Measurements from ENCODE around the gene PEX14.

PEX14 gene

DNA sequence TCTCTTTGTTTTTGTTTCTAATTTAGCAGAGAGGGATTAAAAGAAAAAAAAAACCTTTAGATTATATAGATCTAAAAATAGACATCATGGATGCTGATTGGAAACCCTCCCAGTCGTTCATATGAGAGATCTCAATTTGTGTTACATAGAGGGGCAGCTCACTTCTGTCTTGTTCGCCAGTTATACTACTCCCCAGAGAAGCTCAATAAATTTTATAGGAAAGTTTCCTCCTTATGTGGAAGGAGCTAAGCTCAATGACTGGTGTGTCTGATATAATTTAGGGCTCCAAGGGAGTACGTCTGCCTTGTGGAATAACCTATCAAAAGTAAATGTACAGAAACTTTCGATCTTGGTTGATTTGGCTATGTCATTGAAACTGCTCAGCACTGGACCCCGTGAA, 117.6 kb downstream of the PEX14 start:
- no peak for DNase-seq (ENCODE audit: low read depth, low spot score)

DNA sequence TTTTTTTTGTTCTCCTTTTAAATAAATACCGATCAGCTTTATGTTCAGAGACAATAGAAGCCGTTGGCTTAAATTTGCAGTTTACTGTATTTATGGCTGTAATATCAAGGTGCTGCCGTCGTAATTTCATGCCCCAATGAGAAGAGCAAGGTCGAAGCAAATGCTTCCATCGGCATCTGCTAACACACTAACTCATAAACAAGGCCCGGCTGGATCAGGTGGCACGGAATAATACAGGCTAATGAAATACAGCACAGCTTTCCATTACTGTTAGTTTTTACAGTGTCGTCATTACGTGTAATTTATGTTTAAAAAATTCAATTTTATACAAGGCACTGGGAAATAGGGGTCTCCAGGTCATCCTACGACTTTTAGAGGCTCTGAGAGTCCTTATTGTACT, 119.0 kb downstream of the PEX14 start:
- no peak for DNase-seq (ENCODE audit: low read depth, low spot score)

DNA sequence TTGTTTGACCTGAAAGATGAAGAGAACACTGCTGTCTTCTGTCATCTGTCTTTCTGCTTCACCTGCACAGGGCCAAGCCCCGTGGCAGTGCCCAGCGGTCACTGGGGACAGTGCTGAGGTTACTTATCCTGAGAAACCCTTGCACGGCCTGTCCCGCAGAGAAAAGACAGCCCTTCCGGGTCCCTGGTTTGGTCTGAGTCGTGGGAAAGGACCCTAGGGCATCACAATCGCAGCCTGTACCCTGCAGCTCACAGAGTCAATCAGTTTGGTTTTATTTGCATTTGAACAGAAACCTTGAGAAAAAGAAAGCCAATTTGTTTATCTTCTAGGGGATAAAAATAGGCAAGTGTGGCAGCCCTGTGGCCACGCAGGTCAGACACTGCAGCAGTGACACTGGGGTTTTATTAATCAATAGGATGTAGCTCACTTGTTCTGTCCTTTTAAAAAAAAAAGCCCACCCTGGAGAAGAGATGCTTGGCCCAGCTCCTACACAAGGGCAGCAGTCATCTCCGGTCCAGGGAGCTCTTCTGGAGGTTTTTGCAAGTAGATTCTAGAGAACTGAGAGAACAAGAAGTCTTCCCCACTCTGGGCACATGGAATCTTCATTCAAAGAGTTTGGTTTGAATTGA, 120.0 kb downstream of the PEX14 start:
- no peak for DNase-seq (ENCODE audit: low read depth, low spot score)

DNA sequence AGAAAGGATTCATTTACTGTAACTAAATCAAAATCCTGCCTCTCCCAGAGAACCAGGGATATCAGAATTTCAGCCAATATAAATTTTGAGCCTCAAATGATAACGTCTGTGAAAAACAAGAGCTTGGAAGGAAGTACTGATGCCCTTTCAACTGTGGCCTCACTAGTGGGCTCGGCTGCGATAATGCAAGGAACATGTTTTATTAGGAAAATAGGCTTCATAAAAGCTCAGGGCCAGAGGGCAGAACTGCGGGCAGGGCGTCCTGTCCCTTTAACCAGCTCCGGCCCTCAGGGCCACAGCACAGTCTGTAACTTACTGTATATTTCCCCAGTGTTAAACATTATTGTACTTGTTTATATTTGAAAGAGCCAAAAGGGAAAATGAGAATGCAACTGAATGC, 122.0 kb downstream of the PEX14 start:
- no peak for DNase-seq (ENCODE audit: low read depth, low spot score)

DNA sequence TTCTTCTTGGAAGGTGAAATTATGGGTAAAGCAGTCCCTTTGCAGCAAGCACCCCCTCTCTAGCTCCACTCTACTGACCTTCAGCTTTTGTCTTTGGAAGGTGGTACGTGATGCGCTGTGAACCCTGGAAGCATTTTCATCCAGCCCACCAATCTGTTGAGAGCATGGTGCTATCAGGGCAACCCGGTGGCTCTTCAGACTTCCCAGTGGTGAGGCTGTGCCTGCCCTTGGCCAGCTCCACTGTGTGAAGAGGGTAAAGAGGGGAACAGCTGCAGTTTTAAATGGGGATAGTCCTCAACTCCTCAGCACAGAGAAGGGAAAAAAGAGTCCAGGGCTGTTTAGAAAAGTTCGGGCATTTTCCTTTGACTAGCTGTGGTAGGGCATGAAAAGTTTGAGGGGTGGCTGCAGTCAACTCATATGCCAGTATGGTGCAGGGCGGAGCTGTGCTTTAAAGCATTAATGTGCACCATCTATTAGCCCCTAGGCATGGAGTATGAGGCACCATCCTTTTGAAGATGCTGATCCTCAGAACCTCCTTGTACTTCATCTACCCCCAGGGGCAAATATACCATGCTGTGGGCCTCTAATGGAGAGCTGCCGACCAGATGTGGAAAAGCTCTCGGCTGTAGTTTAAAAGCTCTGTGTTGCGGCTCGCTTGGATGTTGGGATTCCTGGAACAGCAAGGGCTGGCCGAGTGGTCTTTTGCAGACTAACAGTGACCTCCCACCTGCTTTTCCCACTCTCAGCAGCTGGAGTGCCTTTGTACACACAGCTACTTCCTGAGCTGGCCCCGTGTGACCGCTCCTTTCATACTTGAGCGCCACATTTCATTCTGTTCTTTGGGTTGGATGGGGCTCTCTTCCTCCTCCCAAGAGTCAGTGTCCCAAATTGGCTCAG, 123.0 kb downstream of the PEX14 start:
- DNase-seq (ENCODE audit: low read depth, low spot score) = no peak

DNA sequence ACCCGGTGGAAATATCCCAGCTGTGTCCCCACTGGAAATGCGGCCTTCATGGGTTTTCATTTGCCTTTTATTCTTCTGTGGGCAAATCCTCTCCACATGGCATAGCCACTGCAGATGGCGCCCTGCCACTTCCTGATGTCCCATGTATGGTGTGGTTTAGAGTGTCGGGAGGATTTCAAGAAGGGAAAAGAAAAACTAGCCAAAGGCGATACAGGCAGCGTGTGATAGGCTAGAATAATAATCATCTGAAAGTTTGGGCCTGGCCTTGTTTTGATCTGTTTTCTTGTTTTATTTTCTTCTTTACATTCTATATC, 123.6 kb downstream of the PEX14 start:
- DNase-seq (ENCODE audit: low read depth, low spot score) = no peak

DNA sequence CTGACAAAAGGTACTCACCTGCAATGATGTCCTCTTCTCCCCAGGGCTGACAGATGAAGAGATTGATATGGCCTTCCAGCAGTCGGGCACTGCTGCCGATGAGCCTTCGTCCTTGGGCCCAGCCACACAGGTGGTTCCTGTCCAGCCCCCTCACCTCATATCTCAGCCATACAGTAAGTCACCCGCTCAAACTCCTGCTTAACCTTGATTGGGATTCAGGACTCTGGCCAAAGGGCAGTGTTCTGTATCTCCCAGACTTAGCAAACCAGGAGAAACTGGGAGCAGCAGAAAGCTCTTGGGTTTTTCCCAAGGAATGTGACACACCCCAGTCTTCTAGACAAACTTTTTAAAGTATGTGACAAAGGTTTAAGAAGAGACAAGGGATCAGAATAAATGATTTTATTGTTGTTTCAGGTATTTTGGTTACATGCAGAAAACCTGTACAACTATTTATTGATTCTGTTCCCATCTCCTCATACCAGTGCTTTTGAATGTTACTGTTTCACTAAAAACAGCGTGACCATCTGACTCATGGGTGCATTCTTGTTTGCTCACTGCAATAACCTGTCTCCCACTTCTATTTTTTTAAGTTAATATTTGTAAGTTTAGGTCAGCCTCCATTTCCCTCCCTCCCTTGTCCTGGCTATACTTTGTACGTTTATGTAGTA, 124.6 kb downstream of the PEX14 start:
- no peak for DNase-seq (ENCODE audit: low read depth, low spot score)

DNA sequence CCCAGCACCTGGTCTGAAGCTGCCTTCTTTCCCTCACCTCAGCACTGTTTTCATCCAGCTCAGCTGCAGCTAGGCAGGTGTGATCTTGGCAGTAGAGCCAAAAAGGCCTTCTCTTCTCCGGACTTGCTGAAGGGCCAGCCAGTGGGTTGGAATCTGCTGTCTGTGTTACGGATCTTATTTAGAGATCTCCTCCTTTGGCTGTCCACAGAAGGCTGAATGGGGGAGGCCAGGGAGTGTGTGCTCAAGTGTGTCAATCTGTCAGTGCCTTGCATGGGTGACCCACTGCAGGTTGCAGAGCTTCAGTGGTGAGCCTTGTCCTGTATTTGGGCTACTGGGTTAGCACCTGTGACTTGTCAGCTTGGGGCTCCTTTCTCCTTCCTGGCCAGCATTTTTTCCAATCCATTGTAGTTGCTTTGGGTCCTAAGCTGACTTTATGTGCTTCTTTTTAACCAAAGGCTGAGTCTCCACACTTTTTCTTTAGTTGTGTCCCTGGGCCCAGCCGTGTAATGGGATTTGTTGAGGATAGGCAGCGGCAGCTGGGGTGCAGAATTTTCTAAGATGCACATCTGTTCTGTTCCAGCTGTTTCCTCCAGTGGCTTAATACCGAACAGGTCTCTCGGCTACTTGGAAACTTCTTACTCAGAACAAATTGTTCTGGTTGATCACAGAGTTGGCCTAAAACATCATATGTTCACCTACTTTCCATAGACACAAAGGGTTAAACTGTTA, 126.8 kb downstream of the PEX14 start:
- no peak for DNase-seq (ENCODE audit: low read depth, low spot score)

DNA sequence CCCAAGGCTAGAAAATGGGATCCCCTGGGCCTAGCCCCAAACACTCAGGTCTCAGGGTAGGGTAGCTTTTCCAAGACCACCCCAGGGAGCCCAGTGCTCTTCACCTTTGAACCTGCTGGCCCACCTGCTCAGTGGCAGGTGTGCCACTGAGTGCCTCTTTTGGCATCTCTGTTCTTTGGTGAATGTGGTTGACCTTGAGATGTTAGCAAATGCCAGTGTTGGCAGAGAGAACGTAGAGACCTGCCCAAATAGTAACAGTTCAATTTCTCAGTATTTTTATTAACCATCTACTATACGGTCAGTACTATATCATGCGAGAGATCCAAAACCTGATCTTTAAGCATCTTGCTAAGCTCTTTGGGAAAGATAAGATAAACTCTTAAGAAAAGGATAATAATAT, 128.2 kb downstream of the PEX14 start:
- DNase-seq (ENCODE audit: low read depth, low spot score) = no peak

DNA sequence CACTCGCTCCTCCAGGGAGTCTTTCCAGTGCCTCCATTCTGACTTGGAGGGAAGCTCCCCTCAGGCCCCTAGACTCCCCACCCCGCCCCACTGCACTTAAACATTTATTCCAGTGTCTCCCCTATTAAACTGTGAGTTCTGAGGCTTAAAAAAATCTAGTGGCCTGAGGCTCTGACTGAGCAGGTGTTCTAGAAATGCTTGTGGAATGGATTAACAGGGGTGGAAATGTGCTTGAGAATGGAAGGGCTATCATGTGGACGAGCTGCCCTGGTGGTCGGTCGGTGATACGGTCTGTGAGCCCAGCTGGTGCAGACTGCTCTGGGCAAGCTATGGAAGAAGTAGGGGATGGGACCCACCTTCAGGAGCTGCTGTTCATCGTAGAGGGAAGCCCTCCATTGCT, 130.2 kb downstream of the PEX14 start:
- DNase-seq (ENCODE audit: low read depth, low spot score) = no peak

DNA sequence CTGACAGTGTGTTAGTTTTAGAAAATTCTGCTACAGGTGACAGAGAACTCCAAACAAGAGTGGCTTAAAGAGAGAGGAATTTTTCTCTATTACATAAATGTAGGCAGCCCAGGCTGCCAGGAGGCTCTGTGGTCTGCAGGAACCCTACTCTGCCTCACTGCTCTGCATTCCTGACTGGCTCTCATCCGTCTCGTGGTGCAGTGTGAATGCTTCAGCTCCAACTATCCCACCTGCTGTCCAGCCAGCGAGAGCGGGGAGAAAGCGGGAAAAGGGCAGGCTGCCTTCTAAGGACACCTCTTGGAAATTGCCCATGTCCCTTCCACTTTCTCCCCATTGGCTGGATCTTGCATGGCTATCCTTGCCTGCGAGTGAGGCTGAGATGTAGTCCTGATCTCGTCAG, 131.3 kb downstream of the PEX14 start:
- no peak for DNase-seq (ENCODE audit: low read depth, low spot score)

DNA sequence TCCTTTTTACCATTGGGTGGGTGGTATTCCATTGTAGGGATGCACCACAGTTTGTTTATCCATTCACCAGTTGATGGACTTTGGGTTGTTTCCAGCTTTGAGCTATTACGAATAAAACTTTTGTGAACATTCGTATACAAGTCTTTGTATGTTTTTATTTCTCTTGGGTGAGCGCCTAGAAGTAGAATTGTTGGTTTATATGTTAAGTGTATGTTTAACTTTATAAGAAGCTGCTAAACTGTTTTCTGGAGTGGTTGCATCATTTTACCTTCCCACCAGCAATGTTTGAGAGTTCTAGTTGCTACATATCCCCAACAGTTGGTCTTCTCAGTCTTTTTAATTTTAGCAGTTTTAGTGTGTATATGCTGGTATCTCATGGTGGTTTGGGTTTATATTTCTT, 132.5 kb downstream of the PEX14 start:
- no peak for DNase-seq (ENCODE audit: low read depth, low spot score)

DNA sequence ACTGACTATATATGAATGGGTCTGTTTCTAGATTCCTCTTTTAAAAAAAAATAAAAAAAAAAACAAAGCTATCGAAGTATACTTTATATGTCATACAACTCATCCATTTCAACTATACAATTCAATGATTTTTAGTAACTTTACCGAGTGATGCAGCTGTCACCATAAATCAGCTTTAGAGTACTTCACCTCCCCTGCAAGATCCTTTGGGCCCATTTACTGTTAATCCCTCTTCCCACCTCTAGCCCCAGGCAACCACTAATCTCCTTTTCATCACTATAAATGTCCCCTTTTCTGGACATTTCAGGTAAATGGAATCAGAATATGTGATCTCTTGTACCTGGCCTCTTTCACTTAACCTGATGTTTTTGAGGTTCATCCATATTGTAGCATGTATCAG, 133.9 kb downstream of the PEX14 start:
- no peak for DNase-seq (ENCODE audit: low read depth, low spot score)

DNA sequence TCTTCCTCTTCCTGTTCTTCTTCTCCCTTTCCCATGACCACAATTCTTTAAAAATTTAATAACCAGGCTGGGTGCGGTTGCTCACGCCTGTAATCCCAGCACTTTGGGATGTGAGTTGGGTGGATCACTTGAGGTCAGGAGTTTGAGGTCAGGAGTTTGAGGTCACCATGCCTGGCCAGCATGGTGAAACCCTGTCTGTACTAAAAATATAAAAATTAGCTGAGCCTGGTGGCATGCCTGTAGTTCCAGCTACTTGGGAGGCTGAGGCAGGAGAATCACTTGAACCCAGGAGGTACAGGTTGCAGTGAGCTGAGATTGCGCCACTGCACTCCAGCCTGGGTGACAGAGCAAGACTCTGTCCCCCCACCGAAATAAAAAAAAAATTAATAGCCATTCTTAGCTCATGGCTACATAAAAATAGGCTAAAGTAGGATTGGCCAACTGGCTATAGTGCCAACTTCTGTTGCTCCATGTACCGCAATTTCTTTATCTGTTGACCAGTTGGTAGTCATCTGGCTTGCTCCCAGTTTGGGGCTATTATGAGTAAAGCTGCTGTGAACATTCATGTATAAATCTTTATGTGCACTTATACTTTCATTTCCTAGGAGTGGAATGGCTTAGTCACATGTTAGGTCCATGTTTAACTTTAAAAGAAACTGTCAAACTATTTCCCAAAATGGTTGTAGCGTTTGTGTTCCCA, 136.3 kb downstream of the PEX14 start:
- DNase-seq (ENCODE audit: low read depth, low spot score) = no peak

DNA sequence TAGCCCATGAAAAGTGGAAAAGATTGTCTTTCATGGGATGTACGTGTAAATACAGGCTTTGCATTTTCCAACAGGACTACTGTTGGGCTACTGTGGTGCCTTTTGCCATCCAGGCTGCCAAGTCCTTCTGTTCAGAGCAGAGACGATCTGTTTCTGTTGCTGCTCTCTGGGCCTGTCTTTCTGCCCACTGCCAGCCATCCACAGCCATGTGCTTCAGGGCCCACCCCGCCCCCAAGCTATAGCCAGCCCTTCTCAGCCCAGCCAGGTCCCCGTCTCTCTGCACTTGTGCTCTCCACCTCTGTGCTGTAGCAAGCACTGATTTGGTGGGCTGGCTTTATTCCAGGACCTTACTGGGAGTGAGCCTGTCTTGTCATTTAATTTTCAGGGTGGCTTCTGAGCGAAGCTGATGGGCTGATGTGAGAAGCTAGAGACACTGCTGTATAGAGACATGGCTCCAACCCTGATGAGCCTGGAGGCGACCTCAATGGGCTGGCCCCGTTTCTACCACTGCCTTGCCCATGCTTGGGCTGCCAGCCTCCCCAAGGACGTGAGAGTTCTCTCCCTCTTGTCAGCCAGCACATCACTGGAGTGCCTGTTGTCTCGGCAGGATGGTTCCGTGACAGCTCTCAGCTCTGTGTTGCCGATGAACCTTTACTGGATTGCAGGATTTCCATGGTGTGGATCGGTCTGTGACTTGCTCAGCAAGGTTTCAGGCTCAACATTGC, 137.8 kb downstream of the PEX14 start:
- no peak for DNase-seq (ENCODE audit: low read depth, low spot score)

DNA sequence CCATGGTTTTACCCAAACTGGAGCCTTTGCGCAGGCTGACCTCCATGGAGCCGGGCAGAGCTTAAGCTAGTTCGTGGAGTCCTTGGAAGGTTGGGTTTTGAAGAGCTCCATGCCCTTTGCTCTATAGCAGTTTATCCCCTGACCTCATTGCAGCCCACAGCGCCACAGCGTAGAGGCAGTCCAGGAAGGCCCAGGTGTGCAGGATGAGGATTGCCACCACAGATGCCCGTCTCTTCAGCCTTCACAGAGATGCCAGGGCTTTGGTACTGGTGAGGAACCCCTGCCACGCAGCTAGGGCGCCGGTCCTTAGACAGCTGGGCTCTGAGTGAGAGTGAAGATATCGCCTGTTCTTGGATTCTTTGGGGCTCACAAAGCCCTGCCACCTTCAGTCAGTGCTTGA, 138.6 kb downstream of the PEX14 start:
- DNase-seq (ENCODE audit: low read depth, low spot score) = no peak

DNA sequence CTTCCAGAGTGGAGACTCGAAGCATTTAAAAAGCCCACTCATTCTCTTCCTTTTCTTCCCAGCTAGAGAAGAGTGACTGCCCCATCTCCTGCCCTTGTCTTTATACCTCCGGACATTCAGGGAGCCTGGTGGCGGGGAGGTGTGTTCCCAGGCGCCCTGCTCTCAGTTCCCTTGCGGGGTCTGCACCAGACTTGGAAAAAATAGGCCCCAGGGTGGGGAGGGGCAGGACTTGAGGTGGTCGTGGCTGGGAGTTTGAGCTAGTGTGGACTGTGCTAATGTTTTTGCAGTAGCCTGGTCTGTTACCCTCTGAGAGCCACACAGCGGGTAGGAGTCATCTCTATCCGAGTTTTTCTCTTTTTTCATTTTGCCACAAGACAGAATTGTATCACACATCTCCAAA, 139.1 kb downstream of the PEX14 start:
- DNase-seq (ENCODE audit: low read depth, low spot score) = no peak

DNA sequence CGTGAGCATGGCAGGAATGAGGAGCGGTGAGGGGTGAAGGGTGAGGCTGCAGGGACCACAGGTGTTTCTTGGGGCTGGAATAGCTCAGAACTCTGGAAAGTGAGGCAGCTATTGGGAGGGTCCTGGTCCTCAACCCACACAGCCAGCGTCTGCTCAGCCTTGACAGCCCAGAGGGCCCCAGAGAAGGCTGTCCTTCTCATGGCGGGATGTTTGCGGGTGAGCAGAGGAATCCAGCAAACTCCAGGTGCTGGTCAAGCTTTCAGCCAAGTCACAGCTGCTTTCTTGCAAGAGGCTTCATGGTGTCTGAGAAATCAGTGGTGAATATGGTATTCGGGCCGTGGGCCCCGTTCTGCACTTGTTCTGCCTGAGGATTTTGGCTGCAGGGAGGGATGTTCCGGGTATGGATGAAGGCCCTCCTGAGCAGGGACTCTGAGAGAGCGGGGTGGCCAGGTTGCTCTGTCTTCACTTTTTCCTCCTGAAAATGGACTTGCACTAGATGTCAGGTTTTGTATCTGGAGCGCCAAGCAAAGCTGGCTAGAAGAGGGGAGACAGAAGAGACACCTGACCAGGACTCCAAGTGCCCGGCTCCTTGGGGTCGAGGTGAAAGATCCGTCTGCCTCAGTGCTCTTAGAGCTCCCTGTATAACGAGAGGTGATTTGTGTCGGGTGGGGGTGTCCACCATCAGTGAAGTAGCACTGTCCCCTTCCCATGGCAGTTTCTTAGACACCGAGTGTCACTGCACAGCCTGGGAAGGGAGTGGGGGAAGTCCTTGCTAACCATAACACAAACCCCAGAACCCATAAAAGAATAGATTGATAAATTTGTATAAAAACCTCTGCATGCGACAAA, 139.9 kb downstream of the PEX14 start:
- no peak for DNase-seq (ENCODE audit: low read depth, low spot score)

DNA sequence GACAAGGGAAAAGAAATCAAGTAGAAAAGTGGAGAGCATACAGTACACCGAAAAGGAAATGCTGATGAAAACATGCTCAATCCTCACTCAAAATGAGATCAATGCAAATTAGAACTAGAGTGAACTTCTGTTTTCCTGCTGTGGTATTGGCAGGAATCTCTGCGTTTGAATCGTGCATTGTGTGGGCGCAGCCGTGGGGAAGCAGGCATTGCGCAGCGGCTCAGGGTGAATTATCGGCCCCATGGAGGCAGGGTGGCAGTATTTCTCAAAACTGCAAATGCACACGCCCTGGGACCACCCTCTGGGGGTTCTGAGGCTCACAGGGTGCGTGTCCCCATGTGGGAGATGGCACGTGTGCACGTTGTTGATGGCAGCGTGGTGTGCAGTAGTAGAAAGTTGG, 140.6 kb downstream of the PEX14 start:
- no peak for DNase-seq (ENCODE audit: low read depth, low spot score)

Data from activated naive CD8-positive, alpha-beta T cell treated with anti-CD3 and anti-CD28 coated beads, Interleukin-2, amount 50 U/mL, for 16 hours (primary cell).